OCI-M2 (cell line): ENCODE measurements around the gene COMTD1.

Experiments used
- DNase-seq: peaks from one replicate; lab custom pipeline; 2025; ENCODE audit not compliant: unreplicated experiment; lab: John Stamatoyannopoulos, UW

The COMTD1 gene

GRCh38 chr10:75235375-75236177 lies at the start of gene COMTD1:
TSS of gene COMTD1 (minus strand) at chr10:75235957. CDS start at chr10:75235928, 29 bp downstream.
- peak; percentile 40 for DNase-seq

- DNase-seq: no peak
These were observed 48.1 kb upstream of the COMTD1 start for GRCh38 chr10:75283671-75284470.

DNA sequence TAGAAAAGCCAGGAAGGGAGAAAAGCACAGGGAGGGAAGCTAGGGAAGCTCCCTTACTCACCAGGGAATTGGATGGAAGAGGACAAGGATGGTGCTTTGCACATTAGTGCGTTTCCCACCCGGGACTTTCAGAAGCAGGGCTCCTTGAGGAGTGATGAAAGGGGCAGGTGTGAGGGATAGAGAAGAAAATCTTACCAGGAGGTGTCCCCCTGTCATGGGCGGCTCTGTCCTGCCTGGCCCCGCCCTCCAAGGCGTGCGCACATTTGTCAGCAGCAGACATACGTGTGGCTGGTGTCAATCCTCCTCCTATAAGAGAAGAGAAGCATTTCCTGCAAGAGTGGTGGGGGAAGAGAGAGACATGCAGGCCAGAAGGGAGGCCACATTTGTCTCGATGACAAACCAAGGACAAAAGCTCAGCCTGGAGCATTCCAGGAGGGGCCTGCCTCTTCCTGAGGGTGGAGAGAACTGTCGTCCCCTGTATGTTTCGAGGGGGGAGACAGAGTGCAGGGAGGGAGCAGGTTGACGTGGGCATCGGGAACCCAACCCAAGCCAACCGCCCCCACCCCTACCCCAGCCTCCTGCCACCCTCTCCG lies 47.4 kb upstream of the COMTD1 start:
- no peak for DNase-seq

- DNase-seq: no peak
These were observed 46.2 kb upstream of the COMTD1 start for GRCh38 chr10:75281974-75282373.

- no peak for DNase-seq
These were observed 44.5 kb upstream of the COMTD1 start for GRCh38 chr10:75280236-75280635.

GRCh38 chr10:75276069-75276872 lies 40.5 kb upstream of the COMTD1 start:
- DNase-seq: no peak

GRCh38 chr10:75272896-75273295 lies 37.1 kb upstream of the COMTD1 start:
- DNase-seq: no peak

GRCh38 chr10:75272094-75272493 lies 36.3 kb upstream of the COMTD1 start:
- DNase-seq: no peak

DNA sequence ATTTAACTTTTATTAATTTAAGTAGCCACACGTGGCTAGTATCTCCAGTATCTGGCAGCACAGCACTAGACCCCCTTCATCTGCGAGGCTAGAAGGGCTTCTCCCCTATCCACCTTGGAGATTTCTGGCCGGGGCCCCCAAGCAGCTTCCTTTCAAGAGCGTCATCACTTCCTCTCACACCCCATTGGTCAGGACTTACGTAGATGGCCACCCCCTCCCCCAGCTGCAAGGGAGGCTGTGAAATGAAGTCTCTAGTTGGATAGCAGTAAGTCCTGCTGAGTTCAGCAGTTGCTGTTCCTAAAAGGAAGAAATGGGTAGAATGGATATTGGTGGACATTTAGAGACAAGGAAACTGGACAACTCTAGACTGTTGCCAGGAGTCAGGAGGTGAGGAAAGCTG lies 33.8 kb upstream of the COMTD1 start:
- DNase-seq: no peak

DNA sequence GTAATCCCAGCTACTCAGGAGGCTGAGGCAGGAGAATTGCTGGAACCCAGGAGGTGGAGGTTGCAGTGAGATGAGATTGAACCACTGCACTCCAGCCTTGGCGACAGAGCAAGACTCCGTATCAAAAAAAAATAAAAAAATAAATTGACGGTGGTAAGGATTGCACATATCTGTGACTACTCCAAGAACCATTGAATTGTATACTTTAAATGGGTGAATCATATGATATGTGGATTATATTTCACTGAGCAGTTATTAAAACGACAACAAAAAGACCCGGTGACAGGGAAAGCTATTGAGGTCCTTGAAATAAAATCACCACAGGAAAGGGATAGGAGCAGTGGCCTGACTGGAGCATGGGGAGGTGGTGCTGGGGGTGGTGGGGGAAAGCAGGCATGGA lies 31.2 kb upstream of the COMTD1 start:
- no peak for DNase-seq

DNA sequence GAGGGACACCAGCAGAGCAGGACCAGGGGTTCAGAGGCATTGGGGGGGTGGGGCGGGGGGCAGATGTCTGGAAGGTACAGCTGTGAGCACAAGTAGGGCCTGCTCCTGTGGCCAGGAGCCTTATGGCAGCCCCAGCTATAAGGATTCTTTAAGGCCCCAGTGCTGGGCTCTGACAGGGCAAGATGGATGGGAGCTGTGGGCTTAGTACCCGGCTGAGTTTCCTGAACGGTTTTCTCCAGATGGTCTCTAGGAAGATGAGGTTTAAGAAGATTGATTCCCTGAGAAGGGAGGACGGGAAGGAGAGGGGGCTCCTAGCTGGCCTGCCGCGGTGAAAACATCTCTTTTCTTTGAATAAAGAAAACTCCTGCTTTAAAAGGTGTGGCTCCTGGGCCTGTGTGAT lies 30.1 kb upstream of the COMTD1 start:
- DNase-seq: no peak

- no peak for DNase-seq
These were observed 28.0 kb upstream of the COMTD1 start for GRCh38 chr10:75263806-75264205.

GRCh38 chr10:75261813-75262705 lies 26.3 kb upstream of the COMTD1 start:
- DNase-seq: no peak

DNA sequence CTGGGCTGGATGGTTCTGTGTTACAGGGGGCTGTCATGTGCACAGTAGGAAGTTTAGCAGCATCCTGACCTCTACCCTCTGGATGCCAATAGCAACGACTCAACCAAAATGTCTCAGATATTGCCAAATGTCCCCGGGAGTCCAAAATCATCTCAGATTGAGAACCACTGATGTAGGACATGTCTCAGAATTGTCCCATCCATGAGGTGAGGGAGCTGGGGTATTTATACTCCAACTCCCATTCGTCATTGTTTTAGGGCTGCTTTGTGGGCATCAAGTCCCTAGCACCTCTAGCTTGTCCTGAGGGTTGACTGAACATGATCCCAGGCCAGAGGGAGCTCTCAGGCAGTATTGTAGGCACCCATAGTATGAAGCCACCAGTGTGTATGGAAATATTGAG lies 25.2 kb upstream of the COMTD1 start:
- no peak for DNase-seq

- no peak for DNase-seq
These were observed 19.0 kb upstream of the COMTD1 start for GRCh38 chr10:75254739-75255138.

DNA sequence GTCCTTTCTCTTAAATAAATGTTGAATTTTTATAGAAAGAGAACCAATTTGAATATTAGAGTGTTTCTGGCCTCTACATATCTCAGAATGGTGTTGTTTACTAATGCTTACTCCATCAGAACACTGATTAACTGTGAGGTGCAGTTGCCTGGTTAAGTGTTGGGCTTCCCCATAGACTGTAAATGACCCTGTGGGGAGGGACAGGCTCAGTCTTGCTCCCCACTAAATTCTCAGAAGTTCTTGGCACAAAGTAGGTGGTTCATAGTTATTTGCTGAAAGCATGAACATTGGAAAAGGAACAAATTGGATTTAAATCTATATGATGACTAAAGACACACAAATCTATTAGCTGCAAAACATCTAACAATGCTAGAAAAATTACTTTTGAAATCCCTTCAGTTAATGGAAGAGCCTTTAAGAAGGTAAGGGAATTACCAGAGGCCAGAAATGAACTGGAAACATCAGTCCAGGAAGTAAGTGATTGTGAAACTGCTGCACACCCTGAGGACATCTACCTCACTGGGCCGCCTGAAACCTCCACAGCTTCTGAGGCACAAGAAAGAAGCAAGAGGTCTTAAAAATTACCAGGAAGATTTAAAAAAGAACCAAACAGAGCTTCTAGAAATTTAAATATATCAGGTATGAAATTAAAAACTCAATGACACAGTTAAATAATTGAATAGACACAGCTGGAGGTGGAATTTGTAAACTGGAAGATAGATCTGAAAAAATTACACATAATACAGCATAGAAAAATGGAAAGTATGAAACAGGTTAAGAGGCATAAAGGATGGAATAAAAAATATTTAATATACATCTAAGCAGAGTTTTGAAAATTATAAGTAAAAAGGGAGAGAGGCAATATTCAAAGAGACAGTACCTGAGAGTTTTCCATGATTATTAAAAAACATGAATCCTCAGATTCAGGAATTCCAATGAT lies 17.8 kb upstream of the COMTD1 start:
- no peak for DNase-seq

GRCh38 chr10:75250934-75251333 lies 15.2 kb upstream of the COMTD1 start:
- DNase-seq: no peak

- no peak for DNase-seq
These were observed 12.0 kb upstream of the COMTD1 start for GRCh38 chr10:75247797-75248196.

- DNase-seq: no peak
These were observed 10.7 kb upstream of the COMTD1 start for GRCh38 chr10:75246506-75246905.
